Activated T-cell treated with anti-CD3 and anti-CD28 coated beads, Interleukin-2, amount 50 U/mL, for 4 hours (primary cell): ENCODE measurements around the gene FAM161B. TPM values are rescaled to one million over a fixed set of nuclear protein-coding genes. Genes with fewer than 3 reads are reported as not detected.
"Not testable (repeated sequence)": the region's sequence is repeated elsewhere in the genome, so short reads cannot be mapped to it uniquely, and the experiment has no call there.

Source experiments
- ATAC-seq, 2 donors: fragments of 200-7000 bp; cut with Tn5 transposase; one replicate each; pipeline ENCODE4 v1.10.0; 2021
- DNase-seq: peaks from one replicate; pipeline ENCODE4 v3.0.0-alpha.2; 2020
- H3K27me3 Mint-ChIP-seq: one replicate; pipeline ENCODE4 v1.8.0; 2021; ENCODE audit warnings: low read depth, mixed read lengths
- H3K36me3 Mint-ChIP-seq: one replicate; pipeline ENCODE4 v1.8.0; 2022; ENCODE audit warnings: mixed read lengths; ENCODE audit not compliant: insufficient read depth
- H3K4me1 Mint-ChIP-seq: one replicate; pipeline ENCODE4 v1.8.0; 2021; ENCODE audit warnings: low read depth, mixed read lengths
- H3K4me3 Mint-ChIP-seq: one replicate; pipeline ENCODE4 v1.8.0; 2021; ENCODE audit warnings: mild to moderate bottlenecking, moderate library complexity, mixed read lengths
- H3K9me3 Mint-ChIP-seq: one replicate; pipeline ENCODE4 v1.8.0; 2021; ENCODE audit warnings: mixed read lengths
- total RNA-seq, 3 donors: library from RNA; stranded (reverse); gene quantifications; one replicate each; pipeline ENCODE4 v1.2.1, GENCODE V29; 2021

The FAM161B gene
- total RNA-seq: 1 to 10 TPM; 1.2 to 1.4 (median 1.3) TPM

GRCh38 chr14:73949752-73950734 is at the start of gene FAM161B, which contains the start of gene COQ6:
Gene FAM161B, minus strand, starts transcription at chr14:73950094. Its CDS starts 68 bp downstream, at chr14:73950026.
Gene COQ6, plus strand, starts transcription at chr14:73950302. Its CDS starts 31 bp downstream, at chr14:73950333.
- no peaks in the 10 kb centered on the region for H3K9me3 Mint-ChIP-seq
- H3K4me3 Mint-ChIP-seq: peak within 1 kb of the TSS; percentile 97
- peak; percentile 96 to 97 for ATAC-seq
- peaks cover 19% of the 10 kb centered on the region for H3K4me1 Mint-ChIP-seq
- H3K36me3 Mint-ChIP-seq: peaks cover 10% of the 10 kb centered on the region
- no peaks in the 10 kb centered on the region for H3K27me3 Mint-ChIP-seq
- peak; percentile 72 for DNase-seq

GRCh38 chr14:73998726-73999125 is 48.8 kb upstream of the FAM161B start:
- peaks cover 18% of the 10 kb centered on the region for H3K36me3 Mint-ChIP-seq

GRCh38 chr14:73997944-73998447 is 48.1 kb upstream of the FAM161B start:
- Mint-ChIP-seq H3K4me1 (no peaks in the 10 kb centered on the region), H3K36me3 (peaks cover 16% of the 10 kb centered on the region), H3K9me3 (no peaks in the 10 kb centered on the region), H3K27me3 (no peaks in the 10 kb centered on the region), H3K4me3 (no peak overlapping the region)
- DNase-seq (no peak), ATAC-seq (no peak)

More at GRCh38 chr14:73998726-73999125, 48.8 kb upstream of the FAM161B start:
- no peaks in the 10 kb centered on the region for H3K9me3 Mint-ChIP-seq
- ATAC-seq (no peak), DNase-seq (no peak)
- no peaks in the 10 kb centered on the region for H3K27me3 Mint-ChIP-seq
- no peak overlapping the region for H3K4me3 Mint-ChIP-seq
- no peaks in the 10 kb centered on the region for H3K4me1 Mint-ChIP-seq

- Mint-ChIP-seq H3K27me3 (no peaks in the 10 kb centered on the region), H3K4me3 (no peak overlapping the region), H3K36me3 (peaks cover 13% of the 10 kb centered on the region), H3K9me3 (no peaks in the 10 kb centered on the region), H3K4me1 (no peaks in the 10 kb centered on the region)
- DNase-seq (no peak), ATAC-seq (no peak)
These were observed 47.4 kb upstream of the FAM161B start for GRCh38 chr14:73997108-73997943.

- H3K27me3 Mint-ChIP-seq: no peaks in the 10 kb centered on the region
- DNase-seq: no peak
- ATAC-seq: no peak
- no peaks in the 10 kb centered on the region for H3K4me1 Mint-ChIP-seq
- peaks cover 13% of the 10 kb centered on the region for H3K36me3 Mint-ChIP-seq
- no peaks in the 10 kb centered on the region for H3K9me3 Mint-ChIP-seq
- H3K4me3 Mint-ChIP-seq: no peak overlapping the region
These were observed 46.8 kb upstream of the FAM161B start for GRCh38 chr14:73996731-73997107.

GRCh38 chr14:73995977-73996378 is 46.1 kb upstream of the FAM161B start:
- no peaks in the 10 kb centered on the region for H3K27me3 Mint-ChIP-seq
- DNase-seq (no peak), ATAC-seq (no peak)
- no peaks in the 10 kb centered on the region for H3K9me3 Mint-ChIP-seq
- peaks cover 13% of the 10 kb centered on the region for H3K36me3 Mint-ChIP-seq
- H3K4me1 Mint-ChIP-seq: no peaks in the 10 kb centered on the region
- no peak overlapping the region for H3K4me3 Mint-ChIP-seq

- not testable (repeated sequence) for H3K4me3 Mint-ChIP-seq, ATAC-seq, H3K4me1 Mint-ChIP-seq, DNase-seq, H3K27me3 Mint-ChIP-seq, H3K9me3 Mint-ChIP-seq
- peaks cover 11% of the 10 kb centered on the region for H3K36me3 Mint-ChIP-seq
These were observed 45.0 kb upstream of the FAM161B start for GRCh38 chr14:73994926-73995325.

GRCh38 chr14:73991092-73991491 is 41.2 kb upstream of the FAM161B start:
- peaks cover 11% of the 10 kb centered on the region for H3K36me3 Mint-ChIP-seq
- no peaks in the 10 kb centered on the region for H3K9me3 Mint-ChIP-seq
- H3K4me3 Mint-ChIP-seq: no peak overlapping the region
- DNase-seq: no peak
- H3K4me1 Mint-ChIP-seq: no peaks in the 10 kb centered on the region
- no peaks in the 10 kb centered on the region for H3K27me3 Mint-ChIP-seq
- no peak for ATAC-seq

GRCh38 chr14:73988656-73989055 is 38.8 kb upstream of the FAM161B start:
- not testable (repeated sequence) for H3K27me3 Mint-ChIP-seq, H3K4me1 Mint-ChIP-seq, H3K9me3 Mint-ChIP-seq, DNase-seq, H3K4me3 Mint-ChIP-seq, ATAC-seq
- H3K36me3 Mint-ChIP-seq: peaks cover 15% of the 10 kb centered on the region

- H3K27me3 Mint-ChIP-seq: no peaks in the 10 kb centered on the region
- H3K4me3 Mint-ChIP-seq: no peak overlapping the region
- no peak for ATAC-seq
- no peaks in the 10 kb centered on the region for H3K9me3 Mint-ChIP-seq
- DNase-seq: no peak
- H3K4me1 Mint-ChIP-seq: no peaks in the 10 kb centered on the region
- peaks cover 15% of the 10 kb centered on the region for H3K36me3 Mint-ChIP-seq
These were observed 38.2 kb upstream of the FAM161B start for GRCh38 chr14:73988065-73988464.

- Mint-ChIP-seq H3K9me3 (no peaks in the 10 kb centered on the region), H3K4me3 (no peak overlapping the region), H3K36me3 (peaks cover 12% of the 10 kb centered on the region), H3K27me3 (no peaks in the 10 kb centered on the region), H3K4me1 (no peaks in the 10 kb centered on the region)
- no peak for DNase-seq
- ATAC-seq: no peak
These were observed 28.0 kb upstream of the FAM161B start for GRCh38 chr14:73977896-73978295.

GRCh38 chr14:73976125-73976524 is 26.2 kb upstream of the FAM161B start:
- Mint-ChIP-seq H3K4me3 (no peak overlapping the region), H3K36me3 (peaks cover 17% of the 10 kb centered on the region), H3K27me3 (no peaks in the 10 kb centered on the region), H3K4me1 (no peaks in the 10 kb centered on the region), H3K9me3 (no peaks in the 10 kb centered on the region)
- ATAC-seq (no peak), DNase-seq (no peak)

- Mint-ChIP-seq H3K27me3 (no peaks in the 10 kb centered on the region), H3K36me3 (peaks cover 17% of the 10 kb centered on the region), H3K9me3 (no peaks in the 10 kb centered on the region), H3K4me3 (no peak overlapping the region), H3K4me1 (no peaks in the 10 kb centered on the region)
- DNase-seq (no peak), ATAC-seq (no peak)
These were observed 23.6 kb upstream of the FAM161B start for GRCh38 chr14:73973497-73973896.

GRCh38 chr14:73968885-73969284 is 19.0 kb upstream of the FAM161B start:
- H3K9me3 Mint-ChIP-seq: no peaks in the 10 kb centered on the region
- H3K36me3 Mint-ChIP-seq: peaks cover 12% of the 10 kb centered on the region
- H3K27me3 Mint-ChIP-seq: no peaks in the 10 kb centered on the region
- ATAC-seq: no peak
- no peak overlapping the region for H3K4me3 Mint-ChIP-seq
- H3K4me1 Mint-ChIP-seq: no peaks in the 10 kb centered on the region
- no peak for DNase-seq
